GM13977 (cell line): ENCODE data around the gene TBC1D16.

Experiments used
- DNase-seq: peaks from one replicate; pipeline ENCODE4 v3.0.0; 2012; ENCODE audit warnings: low spot score
- CTCF ChIP-seq: IDR thresholded peaks from 2 replicates; pipeline ENCODE4 v1.5.1; 2012; ENCODE audit warnings: mild to moderate bottlenecking, control low read depth; ENCODE audit not compliant: insufficient read depth; ENCODE audit errors: extremely low read depth, missing control alignments
- in situ Hi-C: fragments of 300-500 bp; cut with MboI; formaldehyde crosslinking; loops from one replicate; pipeline ENCODE4 v1.12.0; 2022; ENCODE audit warnings: low sequenced_read_pairs, low pct_unique_long_range_greater_than_20kb, mixed read lengths, inconsistent platforms; ENCODE audit not compliant: unreplicated experiment

TBC1D16 gene

GRCh38 chr17:80072410-80072809 is 36.7 kb upstream of the TBC1D16 start:
- TF ChIP-seq CTCF, result no peak
- in situ Hi-C loops, result no loop called here
- DNase-seq, result no peak

- in situ Hi-C loops, result no loop called here
- no peak for DNase-seq
- TF ChIP-seq CTCF, result no peak
Measured at GRCh38 chr17:80071116-80071841, 35.6 kb upstream of the TBC1D16 start.

GRCh38 chr17:80070375-80071115 is 34.9 kb upstream of the TBC1D16 start:
- no peak for DNase-seq
- TF ChIP-seq CTCF, result no peak
- in situ Hi-C loops, result no loop called here

- no peak for DNase-seq
Measured at GRCh38 chr17:80068301-80069222, 32.9 kb upstream of the TBC1D16 start.

GRCh38 chr17:80067393-80067986 is 31.8 kb upstream of the TBC1D16 start:
- in situ Hi-C loops, result no loop called here
- TF ChIP-seq CTCF, result no peak
- DNase-seq, result no peak

More at GRCh38 chr17:80068301-80069222, 32.9 kb upstream of the TBC1D16 start:
- no peak for TF ChIP-seq CTCF
- in situ Hi-C loops, result no loop called here
